MCF 10A (cell line): ENCODE measurements around the gene MYO1C. TPM values are rescaled to one million over a fixed set of nuclear protein-coding genes. Genes with fewer than 3 reads are reported as not detected.

Experiments used
- BruUV-seq: library from RNA; stranded (reverse); fragments of 400-500 nt; replicated peaks from 2 replicates; lab custom pipeline; 2021; lab: Mats Ljungman, UMichigan
- CTCF ChIA-PET: fragments of 300-600 bp; sonication (Branson Sonifier 250); formaldehyde crosslinking; extraction: SDS; loops from one replicate; lab custom pipeline; 2021; ENCODE audit warnings: antibody characterized with exemption, inconsistent platforms; lab: Yijun Ruan, JAX
- POLR2A ChIA-PET: fragments of 300-600, 350-650 bp; sonication (Branson Sonifier 250); formaldehyde crosslinking; extraction: SDS; loops from one replicate; lab custom pipeline; 2020; ENCODE audit warnings: antibody characterized with exemption, inconsistent platforms; lab: Yijun Ruan, JAX
- DNase-seq: peaks from one replicate; pipeline ENCODE4 v3.0.0-alpha.2; 2018; ENCODE audit not compliant: unreplicated experiment
- H3K27ac Mint-ChIP-seq: one replicate; pipeline ENCODE4 v1.8.0; 2022; ENCODE audit warnings: mild to moderate bottlenecking, low read depth, mixed read lengths; ENCODE audit not compliant: unreplicated experiment
- H3K27me3 Mint-ChIP-seq: one replicate; pipeline ENCODE4 v1.8.0; 2022; ENCODE audit warnings: mixed read lengths; ENCODE audit not compliant: insufficient read depth, unreplicated experiment
- H3K36me3 Mint-ChIP-seq: one replicate; pipeline ENCODE4 v1.8.0; 2022; ENCODE audit warnings: mild to moderate bottlenecking, moderate library complexity, mixed read lengths; ENCODE audit not compliant: insufficient read depth, unreplicated experiment
- H3K4me1 Mint-ChIP-seq: one replicate; pipeline ENCODE4 v1.8.0; 2022; ENCODE audit warnings: mixed read lengths; ENCODE audit not compliant: insufficient read depth, unreplicated experiment
- H3K4me3 Mint-ChIP-seq: one replicate; pipeline ENCODE4 v1.8.0; 2022; ENCODE audit warnings: mild to moderate bottlenecking, moderate library complexity, mixed read lengths; ENCODE audit not compliant: unreplicated experiment
- H3K9me3 Mint-ChIP-seq: one replicate; pipeline ENCODE4 v1.8.0; 2022; ENCODE audit warnings: mixed read lengths; ENCODE audit not compliant: unreplicated experiment
- CTCF ChIP-seq: fragments of 200-600 bp; IDR thresholded peaks from one replicate; pipeline ENCODE4 v1.8.0; 2022; ENCODE audit warnings: antibody characterized with exemption, mild to moderate bottlenecking; ENCODE audit not compliant: unreplicated experiment
- intact Hi-C: fragments of 100-400 bp; cut with micrococcal nuclease; formaldehyde crosslinking; loops from 2 replicates; pipeline ENCODE4 v1.14.1; 2022
- total RNA-seq: library from RNA; stranded (reverse); gene quantifications from 2 replicates; pipeline ENCODE4 v1.2.3, GENCODE V29; 2022

Gene MYO1C
- total RNA-seq, 1 experiment from 2014 or later: 216 TPM

GRCh38 chr17:1493291-1493980, 950 bp upstream of the MYO1C start:
- Mint-ChIP-seq H3K36me3 (peaks cover 7% of the 10 kb centered on the region), H3K27ac (peak overlapping the region; percentile 57), H3K4me3 (no peak overlapping the region), H3K9me3 (no peaks in the 10 kb centered on the region), H3K27me3 (no peaks in the 10 kb centered on the region), H3K4me1 (peaks cover 24% of the 10 kb centered on the region)
- no peak for DNase-seq
- no peak for TF ChIP-seq CTCF
- ChIA-PET POLR2A (interaction anchor here (1.0 to 2.9 kb wide), 4 partner anchors 18 to 23 kb away, joined by 3 to 34 read pairs (median 4); partner anchors contain the start of gene INPP5K), CTCF (interaction anchor here (0.6 to 2.2 kb wide), 5 partner anchors 11 to 376 kb away, joined by 3 to 12 read pairs (median 3); partner anchors contain the start of gene INPP5K)
- intact Hi-C loops: no loop called here
- no TSS peak for BruUV-seq

GRCh38 chr17:1491443-1492248, 840 bp downstream of the MYO1C start:
- no peak for TF ChIP-seq CTCF
- peak overlapping the region; percentile 83 for H3K4me3 Mint-ChIP-seq
- intact Hi-C loops: no loop called here
- H3K4me1 Mint-ChIP-seq: peaks cover 24% of the 10 kb centered on the region
- ChIA-PET CTCF (interaction anchor here (1.0 to 2.2 kb wide), 3 partner anchors 24 to 127 kb away, joined by 3 to 12 read pairs (median 3); partner anchors contain the start of gene INPP5K), POLR2A (interaction anchor here (0.6 to 4.2 kb wide), 10 partner anchors 10 to 124 kb away, joined by 3 to 45 read pairs (median 4); partner anchors contain the start of genes CRK and INPP5K)
- H3K27me3 Mint-ChIP-seq: no peaks in the 10 kb centered on the region
- peak; percentile 53 for DNase-seq
- H3K27ac Mint-ChIP-seq: peak overlapping the region; percentile 81
- H3K36me3 Mint-ChIP-seq: peaks cover 7% of the 10 kb centered on the region
- no peaks in the 10 kb centered on the region for H3K9me3 Mint-ChIP-seq
- BruUV-seq: no TSS peak

GRCh38 chr17:1490643-1491442, 1.6 kb downstream of the MYO1C start:
- DNase-seq: peak; percentile 52
- H3K27ac Mint-ChIP-seq: peak overlapping the region; percentile 52
- ChIA-PET POLR2A (interaction anchor here (0.6 to 4.2 kb wide), 9 partner anchors 12 to 126 kb away, joined by 3 to 45 read pairs (median 3); partner anchors contain the start of genes CRK and INPP5K), CTCF (interaction anchor here (1.0 kb wide), 1 partner anchor 24 kb away, joined by 3 read pairs; no protein-coding TSS in a partner anchor)
- H3K4me3 Mint-ChIP-seq: peak overlapping the region; percentile 83
- TF ChIP-seq CTCF: no peak
- no TSS peak for BruUV-seq
- intact Hi-C loops: loop anchor here (1.0 kb wide), 1 partner anchor 35 kb away; the partner anchor contains the start of gene CRK
- H3K27me3 Mint-ChIP-seq: no peaks in the 10 kb centered on the region
- no peaks in the 10 kb centered on the region for H3K9me3 Mint-ChIP-seq
- H3K4me1 Mint-ChIP-seq: peaks cover 24% of the 10 kb centered on the region
- peaks cover 7% of the 10 kb centered on the region for H3K36me3 Mint-ChIP-seq
